ENCODE results near the gene SDHA.
"Not testable (repeated sequence)": the region's sequence is repeated elsewhere in the genome, so short reads cannot be mapped to it uniquely, and the experiment has no call there.

- TF ChIP-seq CTCF, POLR2AphosphoS5 (IDR thresholded peaks at IDR 0.05): not testable (repeated sequence)
Measured at GRCh38 chr5:274346-274745, 56.2 kb downstream of the SDHA start.
